ENCODE results near the gene PPIL3.
A peak's percentile ranks its signal among the peaks of the same experiment; 100 is the strongest.
"Not testable (repeated sequence)": the region's sequence is repeated elsewhere in the genome, so short reads cannot be mapped to it uniquely, and the experiment has no call there.

The PPIL3 gene

DNA sequence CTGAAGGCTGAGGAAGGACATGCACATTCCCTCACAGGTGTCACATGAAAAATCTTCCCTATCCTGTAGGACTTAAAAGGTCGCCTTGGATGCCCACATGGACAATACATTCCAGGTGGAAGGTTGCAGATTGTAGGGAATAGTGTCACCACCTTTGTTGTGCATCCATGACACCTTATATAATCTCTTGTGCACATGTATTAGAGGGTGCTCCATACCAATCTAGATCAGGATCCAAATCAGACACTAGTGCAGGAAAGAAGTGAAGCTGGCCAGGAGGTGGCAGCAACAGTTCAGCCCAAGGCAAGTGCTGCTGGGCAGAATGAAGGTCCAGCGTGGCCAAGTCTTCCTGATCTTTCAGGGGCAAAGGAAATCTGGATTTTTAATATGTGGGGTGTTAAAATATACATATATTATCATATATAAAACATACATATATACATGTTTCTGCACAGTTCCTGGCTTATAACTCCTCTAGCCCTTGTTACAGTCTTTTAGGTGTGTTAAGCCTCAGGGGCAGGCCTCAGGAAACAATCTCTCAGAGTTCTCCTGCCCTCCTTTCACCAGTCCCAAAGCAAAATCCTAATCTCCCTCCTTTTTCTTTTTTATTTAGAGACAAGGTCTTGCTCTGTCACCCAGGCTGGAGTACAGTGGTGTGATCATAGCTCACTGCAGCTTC is 16.9 kb upstream of the PPIL3 start:
- TF ChIP-seq, protein P1, sequence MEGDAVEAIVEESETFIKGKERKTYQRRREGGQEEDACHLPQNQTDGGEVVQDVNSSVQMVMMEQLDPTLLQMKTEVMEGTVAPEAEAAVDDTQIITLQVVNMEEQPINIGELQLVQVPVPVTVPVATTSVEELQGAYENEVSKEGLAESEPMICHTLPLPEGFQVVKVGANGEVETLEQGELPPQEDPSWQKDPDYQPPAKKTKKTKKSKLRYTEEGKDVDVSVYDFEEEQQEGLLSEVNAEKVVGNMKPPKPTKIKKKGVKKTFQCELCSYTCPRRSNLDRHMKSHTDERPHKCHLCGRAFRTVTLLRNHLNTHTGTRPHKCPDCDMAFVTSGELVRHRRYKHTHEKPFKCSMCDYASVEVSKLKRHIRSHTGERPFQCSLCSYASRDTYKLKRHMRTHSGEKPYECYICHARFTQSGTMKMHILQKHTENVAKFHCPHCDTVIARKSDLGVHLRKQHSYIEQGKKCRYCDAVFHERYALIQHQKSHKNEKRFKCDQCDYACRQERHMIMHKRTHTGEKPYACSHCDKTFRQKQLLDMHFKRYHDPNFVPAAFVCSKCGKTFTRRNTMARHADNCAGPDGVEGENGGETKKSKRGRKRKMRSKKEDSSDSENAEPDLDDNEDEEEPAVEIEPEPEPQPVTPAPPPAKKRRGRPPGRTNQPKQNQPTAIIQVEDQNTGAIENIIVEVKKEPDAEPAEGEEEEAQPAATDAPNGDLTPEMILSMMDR (IDR thresholded peaks at IDR 0.05; ENCODE audit: borderline replicate concordance, control extremely low read depth, extremely low read depth, insufficient read depth, missing control alignments): peak; percentile 91
- peak; percentile 68 for DNase-seq (ENCODE audit: low spot score)
- in situ Hi-C loops (cut with MboI; ENCODE audit: low sequenced_read_pairs, unreplicated experiment): loop anchor here (10.0 kb wide), 2 partner anchors 159 to 279 kb away; partner anchors contain the start of gene CASP10

DNA sequence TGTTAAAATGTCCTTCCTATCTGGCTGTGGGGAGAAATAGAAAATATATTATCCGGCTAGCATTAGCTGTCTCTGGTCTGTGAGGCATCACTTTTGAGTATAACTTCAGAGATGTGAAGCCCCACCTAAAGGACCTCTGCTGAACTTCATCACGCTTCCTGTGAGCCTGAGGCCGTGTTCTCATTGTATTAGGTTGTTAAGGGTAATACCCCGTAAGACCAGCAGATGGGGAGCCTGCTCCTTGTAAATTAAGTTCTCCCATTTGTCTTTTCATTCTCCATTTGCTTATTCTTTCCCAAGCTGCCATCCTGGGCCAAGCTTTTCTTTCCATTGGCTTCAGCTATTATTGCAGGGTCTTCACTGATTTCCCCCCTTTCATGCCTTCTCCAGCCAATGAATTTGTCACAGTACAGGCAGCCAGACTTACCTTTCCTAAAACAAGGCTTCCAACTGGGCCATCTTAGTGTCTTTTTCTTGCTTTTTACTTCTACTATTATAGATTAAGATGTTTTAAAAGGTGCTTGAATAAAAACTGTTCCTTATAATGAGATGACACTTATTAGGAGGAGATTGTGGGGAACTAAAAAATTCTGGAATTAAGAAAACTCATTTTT is 12.7 kb upstream of the PPIL3 start:
- TF ChIP-seq, protein P1 (IDR thresholded peaks at IDR 0.05; ENCODE audit: borderline replicate concordance, control extremely low read depth, extremely low read depth, insufficient read depth, missing control alignments): peak; percentile 34
- in situ Hi-C loops (cut with MboI; ENCODE audit: low sequenced_read_pairs, unreplicated experiment): loop anchor here (10.0 kb wide), 2 partner anchors 163 to 283 kb away; partner anchors contain the start of gene CASP10
- DNase-seq (ENCODE audit: low spot score): peak; percentile 84

GRCh38 chr2:200899482-200899881 is 10.6 kb upstream of the PPIL3 start:
- TF ChIP-seq, protein P1 (IDR thresholded peaks at IDR 0.05; ENCODE audit: borderline replicate concordance, control extremely low read depth, extremely low read depth, insufficient read depth, missing control alignments): no peak
- in situ Hi-C loops (cut with MboI; ENCODE audit: low sequenced_read_pairs, unreplicated experiment): no loop called here
- no peak for DNase-seq (ENCODE audit: low spot score)

GRCh38 chr2:200881715-200882249 is 7.1 kb downstream of the PPIL3 start:
- in situ Hi-C loops (cut with MboI; ENCODE audit: low sequenced_read_pairs, unreplicated experiment); DNase-seq (ENCODE audit: low spot score): not testable (repeated sequence)

DNA sequence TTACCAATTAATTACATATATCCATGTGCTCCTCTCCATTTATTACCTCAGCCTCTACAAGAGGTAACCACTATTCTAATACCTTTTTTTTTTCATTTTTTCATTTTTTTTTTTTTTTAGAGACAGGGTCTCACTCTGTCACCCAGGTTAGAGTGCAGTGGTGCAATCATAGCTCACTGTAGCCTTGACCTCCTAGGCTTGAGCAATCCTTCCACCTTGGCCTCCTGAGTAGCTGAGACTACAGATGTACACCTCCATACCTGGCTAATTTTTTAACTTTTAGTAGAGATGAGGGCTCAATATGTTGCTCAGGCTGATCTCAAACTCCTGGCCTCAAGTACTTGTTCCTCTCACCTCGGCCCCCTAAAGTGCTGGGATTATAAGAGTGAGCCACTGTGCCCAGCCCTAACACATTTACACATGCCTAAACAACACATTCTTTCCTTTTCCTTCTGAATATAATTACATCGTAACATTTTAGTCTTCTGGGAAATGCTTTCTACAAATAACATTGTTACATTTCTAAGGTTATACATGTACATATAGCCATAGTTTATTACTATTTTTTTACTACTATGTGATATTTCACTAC is 10.5 kb downstream of the PPIL3 start:
- in situ Hi-C loops (cut with MboI; ENCODE audit: low sequenced_read_pairs, unreplicated experiment): no loop called here
- TF ChIP-seq, protein P1 (IDR thresholded peaks at IDR 0.05; ENCODE audit: borderline replicate concordance, control extremely low read depth, extremely low read depth, insufficient read depth, missing control alignments): no peak
- DNase-seq (ENCODE audit: low spot score): no peak

- TF ChIP-seq, protein P1 (IDR thresholded peaks at IDR 0.05; ENCODE audit: borderline replicate concordance, control extremely low read depth, extremely low read depth, insufficient read depth, missing control alignments): no peak
- in situ Hi-C loops (cut with MboI; ENCODE audit: low sequenced_read_pairs, unreplicated experiment): no loop called here
- DNase-seq (ENCODE audit: low spot score): no peak
Measured at GRCh38 chr2:200877443-200877842, 11.4 kb downstream of the PPIL3 start.

- in situ Hi-C loops (cut with MboI; ENCODE audit: low sequenced_read_pairs, unreplicated experiment): no loop called here
- TF ChIP-seq, protein P1 (IDR thresholded peaks at IDR 0.05; ENCODE audit: borderline replicate concordance, control extremely low read depth, extremely low read depth, insufficient read depth, missing control alignments): no peak
- DNase-seq (ENCODE audit: low spot score): no peak
Measured at GRCh38 chr2:200873560-200873959, 15.3 kb downstream of the PPIL3 start.
